ENCODE data around the gene LRRC74B.

DNA sequence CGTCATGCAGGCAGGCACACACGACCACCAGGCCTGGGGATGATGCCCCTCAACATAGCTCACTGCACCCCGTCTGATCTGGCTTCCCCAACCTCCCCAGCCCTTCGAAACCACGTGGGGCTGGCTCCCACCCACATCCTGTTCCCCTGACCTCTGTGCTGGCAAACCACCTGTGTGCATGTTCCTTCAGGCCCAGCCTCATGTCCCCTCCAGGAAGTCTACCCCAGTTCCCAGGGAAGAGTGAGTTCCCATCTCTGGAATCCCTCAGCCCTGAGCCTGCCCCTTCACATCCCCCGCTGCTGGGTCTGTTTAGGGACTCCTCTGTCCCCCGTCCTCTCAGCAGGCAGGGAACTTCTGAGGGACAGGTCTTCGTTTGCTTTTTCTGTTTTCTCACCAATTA is 20.5 kb upstream of the LRRC74B start:
- TF ChIP-seq, protein P1, sequence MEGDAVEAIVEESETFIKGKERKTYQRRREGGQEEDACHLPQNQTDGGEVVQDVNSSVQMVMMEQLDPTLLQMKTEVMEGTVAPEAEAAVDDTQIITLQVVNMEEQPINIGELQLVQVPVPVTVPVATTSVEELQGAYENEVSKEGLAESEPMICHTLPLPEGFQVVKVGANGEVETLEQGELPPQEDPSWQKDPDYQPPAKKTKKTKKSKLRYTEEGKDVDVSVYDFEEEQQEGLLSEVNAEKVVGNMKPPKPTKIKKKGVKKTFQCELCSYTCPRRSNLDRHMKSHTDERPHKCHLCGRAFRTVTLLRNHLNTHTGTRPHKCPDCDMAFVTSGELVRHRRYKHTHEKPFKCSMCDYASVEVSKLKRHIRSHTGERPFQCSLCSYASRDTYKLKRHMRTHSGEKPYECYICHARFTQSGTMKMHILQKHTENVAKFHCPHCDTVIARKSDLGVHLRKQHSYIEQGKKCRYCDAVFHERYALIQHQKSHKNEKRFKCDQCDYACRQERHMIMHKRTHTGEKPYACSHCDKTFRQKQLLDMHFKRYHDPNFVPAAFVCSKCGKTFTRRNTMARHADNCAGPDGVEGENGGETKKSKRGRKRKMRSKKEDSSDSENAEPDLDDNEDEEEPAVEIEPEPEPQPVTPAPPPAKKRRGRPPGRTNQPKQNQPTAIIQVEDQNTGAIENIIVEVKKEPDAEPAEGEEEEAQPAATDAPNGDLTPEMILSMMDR (IDR thresholded peaks at IDR 0.05), result no peak
- no peak for TF ChIP-seq POLR2A (IDR thresholded peaks at IDR 0.05)
